HG03342 (cell line): ENCODE results near the gene GJA10.

ENCODE experiments used
- ATAC-seq: cut with Tn5 transposase; IDR thresholded peaks from one replicate; pipeline ENCODE4 v1.9.1; 2021; ENCODE audit warnings: mild to moderate bottlenecking, moderate library complexity; ENCODE audit not compliant: unreplicated experiment

The GJA10 gene

DNA sequence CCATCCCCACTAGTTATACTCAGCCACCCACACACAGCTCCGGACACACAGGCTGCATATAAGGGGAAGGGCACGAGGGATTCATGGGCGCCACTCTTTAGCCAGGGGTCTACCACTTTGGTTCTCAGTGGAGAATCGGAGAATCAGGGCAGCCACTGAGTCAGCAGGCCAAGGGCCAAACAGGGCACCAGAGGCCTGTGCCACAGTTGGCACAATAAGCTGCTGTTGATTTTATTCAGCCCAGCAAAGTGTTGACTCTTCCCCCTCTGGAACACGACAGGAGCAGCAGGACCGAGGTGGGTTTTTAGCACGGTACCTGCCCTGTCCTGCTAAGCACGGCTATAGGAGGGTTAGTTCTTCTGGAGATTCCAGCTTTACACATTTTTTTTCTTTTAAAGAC, 48.3 kb downstream of the GJA10 start:
- ATAC-seq, result no peak

DNA sequence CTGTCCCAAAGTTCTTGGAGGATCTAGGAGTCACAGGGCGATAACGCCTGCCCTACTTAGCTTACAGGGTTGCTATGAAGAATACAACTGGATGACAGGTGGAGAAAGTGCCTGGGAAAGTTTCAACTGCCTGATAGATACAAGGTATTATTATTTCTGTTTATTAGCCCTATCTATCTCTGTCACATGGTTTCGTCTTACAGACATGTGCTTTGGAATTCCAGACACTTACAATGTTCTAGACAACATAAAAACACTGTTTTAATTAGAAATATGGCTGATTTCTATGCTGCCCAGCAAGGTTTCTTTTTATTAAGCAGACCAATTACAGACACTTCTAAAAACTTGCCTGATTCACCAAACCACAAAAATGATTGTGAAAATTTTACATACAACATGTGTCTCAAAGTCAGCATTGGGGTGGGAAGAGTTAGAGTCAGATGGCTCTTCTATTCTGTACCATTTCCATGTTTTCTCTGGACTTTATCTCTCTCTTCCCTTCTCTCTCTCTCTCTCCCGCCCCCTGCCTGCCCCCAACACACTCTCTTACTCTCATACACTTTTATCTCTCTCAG, 50.0 kb downstream of the GJA10 start:
- no peak for ATAC-seq

DNA sequence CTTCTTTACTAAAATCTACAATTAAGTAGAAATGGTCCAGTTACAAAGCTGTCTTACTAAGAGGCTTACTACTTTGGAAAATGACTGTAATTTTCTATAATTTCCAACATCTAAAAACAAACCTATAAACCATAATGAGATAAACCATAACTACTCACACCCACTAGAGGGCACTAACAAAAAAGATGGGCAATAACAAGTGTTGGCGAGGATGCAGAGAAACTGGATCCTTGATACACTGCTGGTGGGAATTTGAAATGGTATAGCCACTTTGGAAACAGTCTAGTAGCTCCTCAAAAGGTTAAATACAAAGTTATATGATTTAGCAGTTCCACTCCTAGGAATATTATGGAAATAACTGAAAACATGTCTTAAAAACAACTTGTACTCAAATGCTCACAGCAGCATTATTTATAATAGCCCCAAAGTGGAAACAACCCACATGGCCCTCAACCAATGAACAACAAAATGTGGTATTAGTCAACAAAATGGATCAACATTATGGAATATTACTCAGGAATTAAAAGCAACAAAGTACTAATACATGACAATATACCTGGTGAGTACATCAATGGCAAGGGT, 50.6 kb downstream of the GJA10 start:
- no peak for ATAC-seq
